HUES64 (cell line): Measurements from ENCODE around the gene ITGA8.

Experiments
- H3K27ac ChIP-seq: 2 replicates; pipeline ENCODE4 v1.7.0; 2013; ENCODE audit warnings: low read depth, low read length, inconsistent platforms
- H3K27me3 ChIP-seq: 2 replicates; pipeline ENCODE4 v1.6.1; 2013; ENCODE audit warnings: mild to moderate bottlenecking, low read length; ENCODE audit not compliant: insufficient read depth
- H3K36me3 ChIP-seq: 2 replicates; pipeline ENCODE4 v1.6.1; 2013; ENCODE audit warnings: mild to moderate bottlenecking, low read length; ENCODE audit not compliant: insufficient read depth
- H3K4me1 ChIP-seq: 2 replicates; pipeline ENCODE4 v1.6.1; 2013; ENCODE audit warnings: mild to moderate bottlenecking, low read length, moderate library complexity; ENCODE audit not compliant: insufficient read depth
- H3K4me3 ChIP-seq: 2 replicates; pipeline ENCODE4 v1.5.1; 2013; ENCODE audit warnings: mild to moderate bottlenecking, low read length, moderate library complexity
- H3K9ac ChIP-seq: 2 replicates; pipeline ENCODE4 v1.6.1; 2013; ENCODE audit warnings: mild to moderate bottlenecking, low read depth, low read length
- H3K9me3 ChIP-seq: 2 replicates; pipeline ENCODE4 v1.6.1; 2013; ENCODE audit warnings: low read depth, low read length; ENCODE audit not compliant: insufficient read depth
- WGBS: fragments of 150-250, 120-280 bp; methylation state at CpG from one replicate; pipeline ENCODE4 v1.1.7; 2013; ENCODE audit warnings: missing lambda C conversion rate; 5-methylcytosine and 5-hydroxymethylcytosine counted together

The ITGA8 gene

GRCh38 chr10:15528859-15529239 is 190.9 kb downstream of the ITGA8 start:
- WGBS = 94% methylated on average over 4 of the region's 4 CpGs
- H3K27me3 ChIP-seq = no peaks in the 10 kb centered on the region
- no peaks in the 10 kb centered on the region for H3K36me3 ChIP-seq
- no peak overlapping the region for H3K9ac ChIP-seq
- H3K27ac ChIP-seq = no peak overlapping the region
- H3K9me3 ChIP-seq = no peaks in the 10 kb centered on the region
- no peak overlapping the region for H3K4me3 ChIP-seq
- H3K4me1 ChIP-seq = no peaks in the 10 kb centered on the region

DNA sequence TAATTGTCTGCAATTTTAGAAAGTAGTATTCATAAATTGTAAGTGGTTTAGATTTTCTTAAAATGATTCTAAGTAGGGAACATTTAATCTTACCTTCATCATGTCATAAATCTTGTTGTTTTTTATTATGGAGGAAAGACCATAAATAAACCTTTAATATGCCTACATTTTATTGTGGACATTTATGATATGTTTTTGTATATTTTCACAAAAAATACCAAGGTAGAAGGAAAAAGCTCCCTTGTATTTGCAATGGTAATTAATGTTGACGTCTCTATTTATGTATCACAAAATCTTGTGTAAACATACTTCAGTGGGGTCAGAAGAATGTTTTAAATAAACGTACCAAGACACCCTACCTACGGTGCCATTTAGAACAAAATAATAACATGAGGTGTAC is 193.0 kb downstream of the ITGA8 start:
- 42% methylated on average over 2 of the region's 3 CpGs for WGBS
- no peaks in the 10 kb centered on the region for H3K27me3 ChIP-seq
- no peak overlapping the region for H3K9ac ChIP-seq
- H3K27ac ChIP-seq = no peak overlapping the region
- H3K36me3 ChIP-seq = no peaks in the 10 kb centered on the region
- no peak overlapping the region for H3K4me3 ChIP-seq
- no peaks in the 10 kb centered on the region for H3K4me1 ChIP-seq
- no peaks in the 10 kb centered on the region for H3K9me3 ChIP-seq

DNA sequence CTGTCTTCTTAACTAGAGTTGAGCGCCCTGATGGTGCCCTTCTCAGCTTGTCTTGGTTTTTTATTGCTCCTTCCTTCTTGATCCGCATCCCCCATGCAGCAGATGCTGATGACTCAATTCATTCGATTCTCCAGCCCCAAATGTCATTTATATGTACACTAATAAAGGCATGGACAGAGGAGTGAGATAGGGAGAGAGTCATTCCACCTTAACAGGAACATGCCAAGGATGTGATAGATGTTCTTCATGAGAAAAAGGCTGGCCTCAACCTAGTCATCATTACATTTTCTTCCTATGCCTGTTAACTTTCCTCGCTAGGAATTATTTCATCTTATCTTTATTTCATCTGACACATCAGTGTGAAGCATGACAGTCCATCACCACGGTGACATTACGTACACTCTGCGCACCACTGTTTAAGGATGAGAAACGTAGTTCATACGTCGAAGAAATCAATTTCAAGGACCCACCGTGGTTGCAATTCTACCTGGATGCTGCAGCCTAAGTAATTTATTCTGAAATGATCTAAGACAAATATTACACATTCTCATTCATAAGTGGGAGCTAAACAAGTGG is 198.3 kb downstream of the ITGA8 start:
- no peak overlapping the region for H3K4me3 ChIP-seq
- H3K4me1 ChIP-seq = no peaks in the 10 kb centered on the region
- no peaks in the 10 kb centered on the region for H3K9me3 ChIP-seq
- H3K9ac ChIP-seq = no peak overlapping the region
- 94% methylated on average over 10 of the region's 11 CpGs for WGBS
- no peak overlapping the region for H3K27ac ChIP-seq
- H3K27me3 ChIP-seq = no peaks in the 10 kb centered on the region
- H3K36me3 ChIP-seq = no peaks in the 10 kb centered on the region

DNA sequence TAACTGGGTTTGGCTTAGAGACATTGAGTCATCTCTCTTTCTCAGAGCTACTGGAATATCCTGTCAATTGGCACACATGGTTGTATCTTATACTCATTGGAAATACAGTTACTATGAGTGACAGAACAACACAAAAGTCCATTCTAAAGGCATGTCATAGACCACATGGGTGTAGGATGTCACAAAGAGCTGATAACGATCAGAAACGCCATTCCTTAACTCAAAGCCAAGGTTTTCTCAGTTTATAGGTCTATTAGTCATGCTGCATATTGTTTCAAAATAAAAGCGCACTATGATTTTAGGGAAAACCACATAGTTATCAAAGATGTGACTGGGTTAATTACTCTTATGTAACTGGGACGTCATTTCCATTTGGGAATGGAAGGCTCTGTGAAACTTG is 201.5 kb downstream of the ITGA8 start:
- no peaks in the 10 kb centered on the region for H3K36me3 ChIP-seq
- no peaks in the 10 kb centered on the region for H3K27me3 ChIP-seq
- H3K9me3 ChIP-seq = no peaks in the 10 kb centered on the region
- H3K27ac ChIP-seq = no peak overlapping the region
- WGBS = 86% methylated on average over 4 of the region's 4 CpGs
- no peak overlapping the region for H3K9ac ChIP-seq
- no peaks in the 10 kb centered on the region for H3K4me1 ChIP-seq
- no peak overlapping the region for H3K4me3 ChIP-seq

DNA sequence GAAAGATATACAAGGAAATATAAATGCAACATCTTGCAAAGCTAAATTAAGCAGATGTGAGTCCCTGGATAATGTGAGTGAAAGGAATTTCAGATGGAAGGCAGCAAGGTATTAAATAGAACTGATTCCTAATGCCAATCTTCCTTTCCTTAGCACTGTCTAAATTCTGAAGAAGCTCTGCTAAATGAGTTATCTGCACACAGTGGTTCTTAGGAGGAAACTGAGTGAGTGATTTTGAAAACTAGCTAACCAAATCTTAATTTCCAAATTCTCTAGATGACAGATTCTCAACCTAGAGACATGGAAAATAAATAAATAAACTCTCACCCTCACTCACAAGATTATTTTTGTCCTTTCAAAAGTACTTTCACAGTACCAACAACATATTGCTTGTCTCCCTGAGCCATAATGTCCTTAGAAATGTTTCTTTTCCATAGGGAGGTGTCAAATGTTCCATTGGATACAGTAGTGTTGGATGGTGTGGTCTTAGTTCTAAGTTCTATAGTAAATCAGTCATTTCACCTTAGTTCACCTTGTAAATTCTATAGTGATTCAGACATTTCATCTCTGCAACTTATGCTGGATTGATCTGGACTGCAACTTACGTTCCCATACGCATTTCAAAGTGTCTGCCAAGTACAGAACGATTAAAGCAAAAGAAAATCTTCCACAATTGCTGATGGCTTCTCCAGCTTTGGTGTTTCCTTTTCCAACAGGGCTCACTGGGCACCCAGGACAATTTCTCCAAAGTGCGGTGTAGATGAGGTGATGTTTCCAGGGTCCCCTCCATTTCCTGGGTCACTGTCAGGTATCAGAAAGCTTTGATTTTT is 203.3 kb downstream of the ITGA8 start:
- no peak overlapping the region for H3K27ac ChIP-seq
- WGBS = 93% methylated on average over 4 of the region's 4 CpGs
- no peak overlapping the region for H3K9ac ChIP-seq
- no peaks in the 10 kb centered on the region for H3K9me3 ChIP-seq
- no peaks in the 10 kb centered on the region for H3K4me1 ChIP-seq
- H3K36me3 ChIP-seq = no peaks in the 10 kb centered on the region
- no peaks in the 10 kb centered on the region for H3K27me3 ChIP-seq
- H3K4me3 ChIP-seq = no peak overlapping the region

DNA sequence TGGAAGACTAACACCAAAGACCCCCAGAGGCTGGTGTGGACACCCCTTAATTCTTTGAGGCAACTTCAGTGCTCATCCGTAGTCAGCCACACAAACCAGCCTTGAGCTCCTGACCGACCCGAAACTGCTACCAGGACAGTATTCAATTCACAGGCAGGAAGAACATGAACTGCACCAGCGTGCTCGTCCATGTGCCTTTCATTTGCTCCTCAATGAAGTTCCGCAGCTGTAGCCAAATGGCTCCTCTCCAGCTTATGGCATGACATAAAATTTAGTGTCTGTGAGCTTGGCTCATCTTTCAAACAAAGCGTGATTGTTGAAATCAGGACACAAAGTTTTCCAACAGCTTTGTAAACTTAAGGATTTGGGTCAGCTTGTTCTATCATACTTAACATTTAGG is 204.5 kb downstream of the ITGA8 start:
- Histone ChIP-seq H3K9me3 (no peaks in the 10 kb centered on the region), H3K27me3 (no peaks in the 10 kb centered on the region), H3K27ac (no peak overlapping the region), H3K36me3 (no peaks in the 10 kb centered on the region), H3K9ac (no peak overlapping the region), H3K4me3 (no peak overlapping the region), H3K4me1 (no peaks in the 10 kb centered on the region)
- WGBS = 96% methylated on average over 7 of the region's 7 CpGs

- H3K9me3 ChIP-seq = no peaks in the 10 kb centered on the region
- H3K9ac ChIP-seq = no peak overlapping the region
- no peak overlapping the region for H3K4me3 ChIP-seq
- H3K27me3 ChIP-seq = no peaks in the 10 kb centered on the region
- WGBS = 61% methylated on average over 3 of the region's 3 CpGs
- H3K4me1 ChIP-seq = no peaks in the 10 kb centered on the region; the same call in 1 of the 2 replicates
- H3K36me3 ChIP-seq = no peaks in the 10 kb centered on the region
- no peak overlapping the region for H3K27ac ChIP-seq
These were observed 208.8 kb downstream of the ITGA8 start for GRCh38 chr10:15510963-15511362.

DNA sequence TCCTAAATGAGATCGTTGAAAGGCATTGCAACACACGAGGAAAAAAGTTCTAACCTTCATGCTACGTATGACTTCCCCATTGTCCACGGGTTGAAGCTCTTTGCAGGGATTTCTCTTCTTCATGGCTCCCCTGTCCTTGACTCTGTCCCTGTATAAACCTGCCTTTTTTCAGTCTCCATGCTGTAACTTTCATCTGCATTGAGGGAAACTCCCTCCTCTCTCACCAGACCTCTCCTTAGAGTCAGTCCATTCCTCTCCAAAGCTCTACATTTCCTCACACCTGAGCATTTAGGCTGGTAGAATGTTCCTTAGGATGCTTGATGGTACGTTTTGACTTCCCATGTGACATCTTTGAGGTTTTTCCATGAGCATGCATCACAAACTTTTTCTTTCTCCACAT is 214.4 kb downstream of the ITGA8 start:
- Histone ChIP-seq H3K36me3 (no peaks in the 10 kb centered on the region), H3K4me1 (no peaks in the 10 kb centered on the region; the same call in 1 of the 2 replicates), H3K9ac (no peak overlapping the region), H3K4me3 (no peak overlapping the region), H3K9me3 (no peaks in the 10 kb centered on the region), H3K27me3 (no peaks in the 10 kb centered on the region), H3K27ac (no peak overlapping the region)
- WGBS = 96% methylated on average over 5 of the region's 5 CpGs

DNA sequence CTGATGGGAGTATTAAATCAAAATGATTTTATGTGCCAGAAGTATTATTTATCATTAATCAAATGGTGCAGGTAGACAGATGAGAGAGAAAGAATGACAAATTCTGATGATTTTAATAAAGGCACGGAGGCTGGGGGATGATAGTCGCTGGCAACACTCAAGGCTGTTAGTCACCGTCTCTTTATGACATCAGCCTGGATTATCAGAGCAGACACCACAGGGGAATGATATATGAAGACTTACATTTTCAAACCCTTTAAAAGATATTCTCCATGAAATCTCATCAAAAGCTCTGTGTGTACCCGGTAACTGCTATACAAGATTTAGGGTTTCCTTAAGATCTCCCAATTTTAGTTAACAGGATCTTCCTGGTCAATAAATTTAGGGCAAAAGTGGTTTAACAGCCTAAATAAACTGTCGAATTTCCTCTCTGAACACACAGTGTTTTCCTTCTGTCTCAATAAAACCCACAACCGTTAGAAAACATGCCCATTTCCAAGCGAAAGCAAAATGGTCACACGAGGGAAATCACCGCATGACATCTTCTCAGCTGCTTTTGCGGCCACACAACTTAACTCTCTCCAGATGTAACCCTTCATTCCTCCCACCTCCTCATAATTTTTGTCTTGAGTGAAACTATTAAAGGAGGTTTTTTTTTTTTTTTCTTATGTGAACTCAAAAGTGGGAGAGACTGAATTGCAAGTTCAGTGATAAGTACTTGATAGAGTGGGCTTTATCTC is 215.5 kb downstream of the ITGA8 start:
- Histone ChIP-seq H3K36me3 (no peaks in the 10 kb centered on the region), H3K9me3 (0 out of 2 replicates have a peak, but pooled peaks cover 3% of the 10 kb centered on the region), H3K9ac (no peak overlapping the region), H3K4me3 (no peak overlapping the region), H3K27me3 (no peaks in the 10 kb centered on the region), H3K27ac (no peak overlapping the region), H3K4me1 (no peaks in the 10 kb centered on the region; the same call in 1 of the 2 replicates)
- WGBS = 89% methylated on average over 10 of the region's 10 CpGs

DNA sequence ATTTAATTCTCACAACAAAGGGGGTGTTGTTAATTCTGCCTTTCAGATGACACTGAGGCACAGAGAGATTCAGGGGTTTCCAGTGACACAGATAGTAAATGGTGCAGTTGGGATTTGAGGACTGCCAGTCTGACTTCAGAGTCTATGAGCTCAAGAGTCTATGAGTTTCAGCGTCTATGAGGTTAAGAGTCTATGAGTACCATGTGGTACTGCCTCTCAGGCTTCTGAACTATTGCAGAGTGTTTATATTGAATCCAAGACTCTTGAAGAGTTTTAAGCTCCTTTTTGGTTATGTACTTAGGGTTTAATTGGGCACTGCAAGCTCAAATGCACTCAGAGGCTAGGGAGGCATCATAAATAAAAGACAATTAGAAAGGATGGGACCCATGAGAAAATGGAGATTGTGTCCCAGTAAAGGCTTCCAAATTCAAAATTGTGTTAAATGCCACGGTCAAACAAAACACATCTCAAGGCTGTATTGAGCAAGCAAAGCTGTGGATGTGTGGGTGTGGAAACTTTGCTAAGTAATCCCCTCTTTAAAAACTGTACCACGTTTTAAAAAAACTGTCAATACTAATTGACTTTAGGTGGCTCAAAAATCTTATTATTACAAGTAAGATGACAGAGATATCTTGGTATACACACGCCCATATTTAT is 224.7 kb downstream of the ITGA8 start:
- no peak overlapping the region for H3K9ac ChIP-seq
- no peak overlapping the region for H3K27ac ChIP-seq
- H3K27me3 ChIP-seq = no peaks in the 10 kb centered on the region
- no peak overlapping the region for H3K4me3 ChIP-seq
- WGBS = 49% methylated on average over 2 of the region's 4 CpGs
- no peaks in the 10 kb centered on the region for H3K36me3 ChIP-seq
- H3K4me1 ChIP-seq = no peaks in the 10 kb centered on the region
- 0 out of 2 replicates have a peak, but pooled peaks cover 7% of the 10 kb centered on the region for H3K9me3 ChIP-seq
